Measurements from ENCODE around the gene RIC1. TPM values are rescaled to one million over a fixed set of nuclear protein-coding genes. Genes with fewer than 3 reads are reported as not detected.
"Not testable (repeated sequence)": the region's sequence is repeated elsewhere in the genome, so short reads cannot be mapped to it uniquely, and the experiment has no call there.

Gene RIC1
- total RNA-seq, 1 donor from 2014 or later = 20.4 TPM

DNA sequence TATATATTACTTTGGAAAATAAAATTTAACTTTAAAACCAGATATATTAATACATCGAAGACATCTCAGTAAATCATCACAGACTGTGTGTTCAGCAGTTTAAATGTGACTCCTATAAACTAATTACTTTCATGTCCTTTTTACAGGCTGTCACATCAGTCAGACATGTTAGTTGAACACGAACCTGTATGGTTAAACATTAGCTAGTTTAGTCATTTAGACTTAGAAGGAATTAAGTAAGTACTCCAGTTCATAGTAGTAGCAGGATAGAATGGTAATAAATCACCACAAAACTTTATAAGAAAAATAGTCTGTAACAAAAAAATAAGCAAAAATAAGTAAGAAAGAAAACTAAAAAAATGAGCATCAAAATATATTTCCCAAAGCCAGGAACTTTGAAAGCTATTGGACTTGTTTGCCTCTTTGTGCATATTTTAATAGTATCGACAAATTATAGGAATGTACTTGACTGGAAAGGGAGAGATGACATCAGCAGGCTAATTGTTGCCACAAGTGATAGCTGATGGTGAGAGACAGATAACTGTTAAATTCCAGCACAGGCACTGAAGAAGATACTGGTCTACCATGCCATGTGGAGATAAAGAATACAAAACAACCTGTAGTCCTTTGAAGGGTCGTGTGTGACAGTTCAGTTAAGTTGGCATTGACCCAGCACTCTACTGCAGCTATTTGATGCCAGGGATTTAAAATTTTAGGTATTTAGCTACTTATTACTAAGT is 83.9 kb downstream of the RIC1 start:
- Mint-ChIP-seq H3K9me3 (ENCODE audit: unreplicated experiment) (no peaks in the 10 kb centered on the region), H3K36me3 (ENCODE audit: low read depth, unreplicated experiment) (peaks cover 37% of the 10 kb centered on the region), H3K27ac (ENCODE audit: unreplicated experiment) (no peak overlapping the region), H3K4me3 (ENCODE audit: unreplicated experiment) (no peak overlapping the region), H3K27me3 (ENCODE audit: unreplicated experiment) (no peaks in the 10 kb centered on the region), H3K4me1 (ENCODE audit: unreplicated experiment) (no peaks in the 10 kb centered on the region)
- no peak for TF ChIP-seq CTCF (IDR thresholded peaks at IDR 0.05; ENCODE audit: unreplicated experiment)
- DNase-seq (ENCODE audit: low spot score) = no peak

DNA sequence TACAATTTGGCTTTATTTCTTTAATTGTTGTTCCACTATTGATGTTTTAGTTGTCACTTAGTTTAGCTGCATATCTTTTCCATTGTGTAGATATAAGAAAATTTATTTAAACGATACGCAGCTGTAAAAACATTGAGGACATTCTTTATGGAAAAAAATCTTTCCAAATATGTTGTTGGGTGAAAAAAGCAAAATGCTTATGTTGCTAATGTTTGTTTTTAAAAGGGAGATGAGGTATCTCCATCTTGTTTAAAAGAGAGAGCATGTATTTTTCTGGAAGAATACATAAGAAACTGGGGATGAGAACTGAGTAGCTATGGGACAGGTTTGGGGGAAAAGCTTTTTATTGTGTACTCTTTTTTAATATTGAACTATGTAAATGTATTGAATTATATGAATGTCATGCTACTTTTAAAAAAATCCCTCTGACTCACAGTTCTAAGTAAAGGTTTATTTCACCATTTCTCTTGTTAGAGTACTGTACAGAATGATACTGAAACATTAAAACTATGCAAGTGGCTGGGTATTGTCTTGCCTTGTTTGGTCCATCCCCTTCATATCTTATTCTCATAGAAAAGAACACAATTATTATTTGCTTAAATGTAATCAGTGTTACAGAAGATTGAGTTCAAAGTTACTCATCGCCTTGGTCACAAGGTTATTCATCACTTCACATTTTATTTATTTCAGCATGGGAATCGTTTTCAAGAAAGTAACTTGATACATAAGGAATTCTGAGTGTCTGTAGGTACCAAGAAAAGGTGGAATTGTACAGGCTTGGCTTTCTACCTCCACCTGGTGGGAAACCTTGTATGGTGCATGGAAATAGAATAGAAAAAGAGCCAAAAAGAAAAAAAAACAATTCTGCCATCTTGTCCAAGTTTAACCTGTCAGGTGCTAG is 85.8 kb downstream of the RIC1 start:
- peaks cover 32% of the 10 kb centered on the region for H3K36me3 Mint-ChIP-seq (ENCODE audit: low read depth, unreplicated experiment)

DNA sequence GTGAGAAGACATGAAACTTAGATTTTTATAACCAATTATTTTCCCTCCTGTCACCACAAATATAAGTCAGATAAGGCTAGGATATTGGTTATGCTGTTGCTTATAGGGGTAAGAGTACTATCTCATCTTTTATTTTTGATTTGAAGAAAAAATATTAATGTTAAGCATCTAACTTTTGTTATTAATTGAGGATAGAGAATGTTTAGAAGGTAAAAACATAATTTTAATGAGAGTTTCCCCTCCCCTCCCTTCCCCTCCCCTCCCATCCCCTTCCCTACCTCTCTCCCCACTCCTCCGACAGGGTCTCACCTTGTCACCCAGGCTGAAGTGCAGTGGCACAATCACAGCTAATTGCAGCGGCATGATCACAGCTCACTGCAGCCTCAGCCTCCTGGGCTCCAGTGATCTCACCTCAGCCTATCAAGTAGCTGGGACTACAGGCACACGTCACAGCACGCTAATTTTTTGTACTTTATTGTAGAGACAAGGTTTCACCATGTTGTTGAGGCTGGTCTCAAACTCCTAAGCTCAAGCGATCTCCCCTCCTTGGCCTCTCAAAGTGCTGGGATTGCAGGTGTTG is 86.7 kb downstream of the RIC1 start:
- no peak overlapping the region for H3K27ac Mint-ChIP-seq (ENCODE audit: unreplicated experiment)
- no peaks in the 10 kb centered on the region for H3K4me1 Mint-ChIP-seq (ENCODE audit: unreplicated experiment)
- DNase-seq (ENCODE audit: low spot score) = no peak
- no peaks in the 10 kb centered on the region for H3K27me3 Mint-ChIP-seq (ENCODE audit: unreplicated experiment)
- H3K4me3 Mint-ChIP-seq (ENCODE audit: unreplicated experiment) = no peak overlapping the region
- no peaks in the 10 kb centered on the region for H3K9me3 Mint-ChIP-seq (ENCODE audit: unreplicated experiment)
- no peak for TF ChIP-seq CTCF (IDR thresholded peaks at IDR 0.05; ENCODE audit: unreplicated experiment)
- H3K36me3 Mint-ChIP-seq (ENCODE audit: low read depth, unreplicated experiment) = peaks cover 30% of the 10 kb centered on the region

More for the DNA sequence above, 85.8 kb downstream of the RIC1 start:
- Mint-ChIP-seq H3K27me3 (ENCODE audit: unreplicated experiment) (no peaks in the 10 kb centered on the region), H3K4me1 (ENCODE audit: unreplicated experiment) (no peaks in the 10 kb centered on the region), H3K4me3 (ENCODE audit: unreplicated experiment) (no peak overlapping the region), H3K27ac (ENCODE audit: unreplicated experiment) (no peak overlapping the region), H3K9me3 (ENCODE audit: unreplicated experiment) (no peaks in the 10 kb centered on the region)
- TF ChIP-seq CTCF (IDR thresholded peaks at IDR 0.05; ENCODE audit: unreplicated experiment) = peak; percentile 63
- DNase-seq (ENCODE audit: low spot score) = peak; percentile 8

DNA sequence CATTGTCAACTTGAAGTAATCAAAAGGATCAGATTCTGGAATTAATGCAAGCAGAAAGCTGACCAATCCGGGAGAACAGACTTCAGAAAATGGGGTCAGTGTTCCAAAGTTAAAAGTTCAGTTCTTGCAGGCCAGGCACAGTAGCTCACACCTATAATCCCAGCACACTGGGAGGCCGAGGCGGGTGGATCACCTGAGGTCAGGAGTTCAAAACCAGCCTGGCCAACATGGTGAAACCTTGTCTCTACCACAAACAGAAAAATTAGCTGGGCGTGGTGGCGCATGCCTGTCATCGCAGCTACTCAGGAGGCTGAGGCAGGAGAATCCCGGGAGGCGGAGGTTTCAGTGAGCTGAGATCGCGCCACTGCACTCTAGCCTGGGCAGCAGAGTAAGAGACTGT is 88.5 kb downstream of the RIC1 start:
- H3K4me3 Mint-ChIP-seq (ENCODE audit: unreplicated experiment); H3K27ac Mint-ChIP-seq (ENCODE audit: unreplicated experiment); H3K4me1 Mint-ChIP-seq (ENCODE audit: unreplicated experiment); DNase-seq (ENCODE audit: low spot score); H3K9me3 Mint-ChIP-seq (ENCODE audit: unreplicated experiment); H3K27me3 Mint-ChIP-seq (ENCODE audit: unreplicated experiment): not testable (repeated sequence)
- H3K36me3 Mint-ChIP-seq (ENCODE audit: low read depth, unreplicated experiment) = peaks cover 27% of the 10 kb centered on the region

- Mint-ChIP-seq H3K4me3 (ENCODE audit: unreplicated experiment) (no peak overlapping the region), H3K9me3 (ENCODE audit: unreplicated experiment) (no peaks in the 10 kb centered on the region), H3K36me3 (ENCODE audit: low read depth, unreplicated experiment) (peaks cover 29% of the 10 kb centered on the region)
These were observed 89.6 kb downstream of the RIC1 start for GRCh38 chr9:5718296-5719032.

More at GRCh38 chr9:5718296-5719032, 89.6 kb downstream of the RIC1 start:
- Mint-ChIP-seq H3K27ac (ENCODE audit: unreplicated experiment) (no peak overlapping the region), H3K4me1 (ENCODE audit: unreplicated experiment) (no peaks in the 10 kb centered on the region), H3K27me3 (ENCODE audit: unreplicated experiment) (no peaks in the 10 kb centered on the region)
- DNase-seq (ENCODE audit: low spot score) = no peak
- no peak for TF ChIP-seq CTCF (IDR thresholded peaks at IDR 0.05; ENCODE audit: unreplicated experiment)

Measured in endothelial cell (in vitro differentiated cells).